Esophagus muscularis mucosa (tissue), 4 donors: ENCODE data around the gene SCARF1. TPM values are rescaled to one million over a fixed set of nuclear protein-coding genes. Genes with fewer than 3 reads are reported as not detected.

Experiments used
- DNase-seq: peaks from one replicate; pipeline ENCODE4 v3.0.0-alpha.2; 2017; ENCODE audit errors: extremely low spot score
- H3K27ac ChIP-seq, 4 donors: fragments of 200-600 bp; sonication (generic); replicated peaks in 1 of 4; 1 replicate in 3 of 4; 2 replicates in 1 of 4; pipeline ENCODE4 v1.5.1; 2016 to 2019; ENCODE audit warnings: mild to moderate bottlenecking in 1 of 4
- H3K27me3 ChIP-seq, 4 donors: fragments of 200-600 bp; sonication (generic); one replicate each; pipeline versions ENCODE4 v1.5.1 to v1.6.0; 2016 to 2019
- H3K36me3 ChIP-seq, 4 donors: fragments of 200-600 bp; sonication (generic); one replicate each; pipeline ENCODE4 v1.5.1; 2016 to 2019
- H3K4me1 ChIP-seq, 4 donors: fragments of 200-600 bp; sonication (generic); one replicate each; pipeline ENCODE4 v1.5.1; 2016 to 2019
- H3K4me3 ChIP-seq, 4 donors: fragments of 200-600 bp; sonication (generic); 1 replicate in 2 of 4; 2 replicates in 2 of 4; pipeline ENCODE4 v1.5.1; 2016 to 2019; ENCODE audit warnings: mild to moderate bottlenecking in 4 of 4, moderate library complexity in 1 of 4
- H3K9me3 ChIP-seq, 4 donors: fragments of 200-600 bp; sonication (generic); 1 replicate in 3 of 4; 2 replicates in 1 of 4; pipeline ENCODE4 v1.5.1; 2016 to 2019
- CTCF ChIP-seq, 3 experiments: fragments of 200-600 bp in 2 of 3; fragments of 450-650 bp in 1 of 3; sonication (generic) in 2 of 3; IDR thresholded peaks; one replicate each; pipeline ENCODE4 v1.5.1; 2017 to 2019; ENCODE audit warnings: antibody characterized with exemption in 3 of 3, mild to moderate bottlenecking in 2 of 3, moderate library complexity in 1 of 3
- EP300 ChIP-seq: sonication (generic); formaldehyde crosslinking; IDR thresholded peaks from one replicate; pipeline ENCODE4 v1.6.1; 2017; ENCODE audit warnings: antibody characterized with exemption
- POLR2A ChIP-seq: fragments of 450-650 bp; IDR thresholded peaks from one replicate; pipeline ENCODE4 v1.6.1; 2017; ENCODE audit warnings: antibody characterized with exemption, moderate library complexity, mild to moderate bottlenecking, low read depth
- POLR2AphosphoS5 ChIP-seq, 2 donors: sonication (generic); formaldehyde crosslinking; IDR thresholded peaks; one replicate each; pipeline ENCODE4 v1.6.1; 2017; ENCODE audit warnings: antibody characterized with exemption in 2 of 2
- WGBS: methylation state at CpG from one replicate; pipeline ENCODE4 v1.1.5; 2018; 5-methylcytosine and 5-hydroxymethylcytosine counted together
- intact Hi-C: fragments of 100-400 bp; cut with DNase I; formaldehyde crosslinking; loops from one replicate; pipeline ENCODE4 v1.15.1; 2023
- total RNA-seq, 4 donors: library from RNA; depleted of rRNA; stranded (reverse); fragments of >200 nt; gene quantifications; one replicate each; pipeline versions ENCODE4 v1.1.0 to v1.2.1, GENCODE V29; 2016

SCARF1 gene
- total RNA-seq, 4 donors from 2014 or later, result 6.2 to 19.8 (median 12.8) TPM

GRCh38 chr17:1625053-1625452 is 20.5 kb downstream of the SCARF1 start:
- no peak overlapping the region for H3K27ac ChIP-seq
- TF ChIP-seq POLR2AphosphoS5 (IDR thresholded peaks at IDR 0.05) (no peak), EP300 (no peak), POLR2A (no peak), CTCF (IDR thresholded peaks at IDR 0.05) (no peak)
- H3K27me3 ChIP-seq, result no peaks in the 10 kb centered on the region
- H3K4me3 ChIP-seq, result no peak overlapping the region
- 83% methylated on average over 11 of the region's 14 CpGs for WGBS
- H3K4me1 ChIP-seq, result peaks cover 18 to 38% (median 33%) of the 10 kb centered on the region in 4 donors
- peaks cover 0 to 11% (median 3%) of the 10 kb centered on the region in 4 donors for H3K36me3 ChIP-seq
- intact Hi-C loops, result no loop called here
- H3K9me3 ChIP-seq, result no peaks in the 10 kb centered on the region
- no peak for DNase-seq

GRCh38 chr17:1624650-1625049 is 20.9 kb downstream of the SCARF1 start:
- Histone ChIP-seq H3K27ac (no peak overlapping the region), H3K9me3 (no peaks in the 10 kb centered on the region), H3K27me3 (no peaks in the 10 kb centered on the region), H3K4me1 (peaks cover 14 to 34% (median 29%) of the 10 kb centered on the region in 4 donors), H3K36me3 (peaks cover 0 to 11% (median 3%) of the 10 kb centered on the region in 4 donors), H3K4me3 (no peak overlapping the region)
- DNase-seq, result no peak
- no peak for TF ChIP-seq POLR2AphosphoS5 (IDR thresholded peaks at IDR 0.05)
- TF ChIP-seq EP300, result no peak
- TF ChIP-seq POLR2A, result no peak
- TF ChIP-seq CTCF (IDR thresholded peaks at IDR 0.05), result no peak
- intact Hi-C loops, result no loop called here
- WGBS, result 86% methylated on average over 12 of the region's 12 CpGs

- Histone ChIP-seq H3K27me3 (no peaks in the 10 kb centered on the region), H3K4me1 (peaks cover 13 to 33% (median 22%) of the 10 kb centered on the region in 4 donors), H3K9me3 (no peaks in the 10 kb centered on the region), H3K27ac (no peak overlapping the region), H3K4me3 (no peak overlapping the region), H3K36me3 (peaks cover 0 to 11% (median 5%) of the 10 kb centered on the region in 4 donors)
- DNase-seq, result no peak
- TF ChIP-seq EP300 (no peak), POLR2AphosphoS5 (IDR thresholded peaks at IDR 0.05) (no peak), CTCF (IDR thresholded peaks at IDR 0.05) (no peak), POLR2A (no peak)
- 87% methylated on average over 9 of the region's 14 CpGs for WGBS
- intact Hi-C loops, result no loop called here
Measured at GRCh38 chr17:1623057-1623630, 22.4 kb downstream of the SCARF1 start.

GRCh38 chr17:1621273-1621954 is 24.1 kb downstream of the SCARF1 start:
- Histone ChIP-seq H3K27me3 (no peaks in the 10 kb centered on the region), H3K9me3 (no peaks in the 10 kb centered on the region), H3K27ac (no peak overlapping the region), H3K4me3 (no peak overlapping the region), H3K4me1 (peaks cover 0 to 23% (median 7%) of the 10 kb centered on the region in 4 donors), H3K36me3 (peaks cover 0 to 25% (median 5%) of the 10 kb centered on the region in 4 donors)
- TF ChIP-seq POLR2AphosphoS5 (IDR thresholded peaks at IDR 0.05), result no peak
- TF ChIP-seq EP300, result no peak
- no peak for TF ChIP-seq POLR2A
- TF ChIP-seq CTCF (IDR thresholded peaks at IDR 0.05), result no peak
- no peak for DNase-seq
- 84% methylated on average over 21 of the region's 22 CpGs for WGBS
- intact Hi-C loops, result no loop called here
